ENCODE measurements around the gene NR0B2.

The NR0B2 gene

DNA sequence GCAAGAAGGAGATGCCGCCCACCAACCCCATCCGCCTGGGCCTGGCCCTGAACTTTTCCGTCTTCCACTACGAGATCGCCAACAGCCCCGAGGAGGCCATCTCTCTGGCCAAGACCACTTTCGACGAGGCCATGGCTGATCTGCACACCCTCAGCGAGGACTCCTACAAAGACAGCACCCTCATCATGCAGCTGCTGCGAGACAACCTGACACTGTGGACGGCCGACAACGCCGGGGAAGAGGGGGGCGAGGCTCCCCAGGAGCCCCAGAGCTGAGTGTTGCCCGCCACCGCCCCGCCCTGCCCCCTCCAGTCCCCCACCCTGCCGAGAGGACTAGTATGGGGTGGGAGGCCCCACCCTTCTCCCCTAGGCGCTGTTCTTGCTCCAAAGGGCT is 50.1 kb downstream of the NR0B2 start:
- no peak overlapping the region for H2AFZ ChIP-seq (ENCODE audit: low read length)
- no peaks in the 10 kb centered on the region for H3K36me3 ChIP-seq (ENCODE audit: insufficient read depth, low read length)
- no peaks in the 10 kb centered on the region for H3F3A ChIP-seq (ENCODE audit: low read depth)
- H3K9ac ChIP-seq (ENCODE audit: low read depth, low read length, poor library complexity, severe bottlenecking): peak overlapping the region; percentile 99
- no peaks in the 10 kb centered on the region for H4K20me1 ChIP-seq (ENCODE audit: insufficient read depth, low read length, poor library complexity, severe bottlenecking)
- no peak for TF ChIP-seq EZH2phosphoT487 (IDR thresholded peaks at IDR 0.05; ENCODE audit: borderline replicate concordance)
- no peak for TF ChIP-seq CTCF (conservative IDR thresholded peaks at IDR 0.05; ENCODE audit: low read length)
- H3K79me2 ChIP-seq (ENCODE audit: insufficient read depth, low read length): peaks cover 5% of the 10 kb centered on the region; the same call in 1 of the 2 replicates
- peak overlapping the region; percentile 87 for H3K4me2 ChIP-seq (ENCODE audit: low read depth, low read length, poor library complexity, severe bottlenecking)
- H3K4me1 ChIP-seq (ENCODE audit: insufficient read depth, low read length, poor library complexity, severe bottlenecking): peaks cover 9% of the 10 kb centered on the region
- H3K27me3 ChIP-seq (ENCODE audit: insufficient read depth, low read length, poor library complexity, severe bottlenecking): no peaks in the 10 kb centered on the region
- peak overlapping the region; percentile 89 for H3K4me3 ChIP-seq (ENCODE audit: low read length, poor library complexity, severe bottlenecking)
- H3K9me3 ChIP-seq (ENCODE audit: insufficient read depth, low read depth, low read length): no peaks in the 10 kb centered on the region
- no peaks in the 10 kb centered on the region for H3K9me2 ChIP-seq (replicated peaks; ENCODE audit: low read depth, low read length)

- Histone ChIP-seq H3K4me3 (ENCODE audit: low read length, poor library complexity, severe bottlenecking) (peak within 1 kb of the TSS; percentile 89), H3K36me3 (ENCODE audit: insufficient read depth, low read length) (no peaks in the 10 kb centered on the region), H3K9me2 (replicated peaks; ENCODE audit: low read depth, low read length) (no peaks in the 10 kb centered on the region), H3K9ac (ENCODE audit: low read depth, low read length, poor library complexity, severe bottlenecking) (peak within 1 kb of the TSS; percentile 99), H3K4me2 (ENCODE audit: low read depth, low read length, poor library complexity, severe bottlenecking) (peak within 1 kb of the TSS; percentile 87), H2AFZ (ENCODE audit: low read length) (no peak within 1 kb of the TSS), H4K20me1 (ENCODE audit: insufficient read depth, low read length, poor library complexity, severe bottlenecking) (no peaks in the 10 kb centered on the region), H3F3A (ENCODE audit: low read depth) (no peaks in the 10 kb centered on the region), H3K4me1 (ENCODE audit: insufficient read depth, low read length, poor library complexity, severe bottlenecking) (peaks cover 9% of the 10 kb centered on the region), H3K9me3 (ENCODE audit: insufficient read depth, low read depth, low read length) (no peaks in the 10 kb centered on the region), H3K79me2 (ENCODE audit: insufficient read depth, low read length) (peaks cover 5% of the 10 kb centered on the region; the same call in 1 of the 2 replicates), H3K27me3 (ENCODE audit: insufficient read depth, low read length, poor library complexity, severe bottlenecking) (no peaks in the 10 kb centered on the region)
- TF ChIP-seq EZH2phosphoT487 (IDR thresholded peaks at IDR 0.05; ENCODE audit: borderline replicate concordance) (no peak), CTCF (conservative IDR thresholded peaks at IDR 0.05; ENCODE audit: low read length) (peak; percentile 73)
Observed at GRCh38 chr1:26862781-26863684, 50.7 kb downstream of the NR0B2 start, which contains the start of gene SFN. Gene SFN (plus strand): TSS chr1:26863149. CDS start chr1:26863213, 64 bp downstream.

GRCh38 chr1:26861889-26862378 is 51.8 kb downstream of the NR0B2 start:
- Histone ChIP-seq H3K9ac (ENCODE audit: low read depth, low read length, poor library complexity, severe bottlenecking) (no peak overlapping the region), H3F3A (ENCODE audit: low read depth) (no peaks in the 10 kb centered on the region)

More at GRCh38 chr1:26861889-26862378, 51.8 kb downstream of the NR0B2 start:
- no peak overlapping the region for H2AFZ ChIP-seq (ENCODE audit: low read length)
- no peaks in the 10 kb centered on the region for H3K9me2 ChIP-seq (replicated peaks; ENCODE audit: low read depth, low read length)
- TF ChIP-seq EZH2phosphoT487 (IDR thresholded peaks at IDR 0.05; ENCODE audit: borderline replicate concordance): no peak
- TF ChIP-seq CTCF (conservative IDR thresholded peaks at IDR 0.05; ENCODE audit: low read length): no peak
- H3K36me3 ChIP-seq (ENCODE audit: insufficient read depth, low read length): no peaks in the 10 kb centered on the region
- H3K9me3 ChIP-seq (ENCODE audit: insufficient read depth, low read depth, low read length): no peaks in the 10 kb centered on the region
- no peaks in the 10 kb centered on the region for H3K27me3 ChIP-seq (ENCODE audit: insufficient read depth, low read length, poor library complexity, severe bottlenecking)
- H3K4me3 ChIP-seq (ENCODE audit: low read length, poor library complexity, severe bottlenecking): no peak overlapping the region
- no peaks in the 10 kb centered on the region for H4K20me1 ChIP-seq (ENCODE audit: insufficient read depth, low read length, poor library complexity, severe bottlenecking)
- H3K4me1 ChIP-seq (ENCODE audit: insufficient read depth, low read length, poor library complexity, severe bottlenecking): peaks cover 5% of the 10 kb centered on the region
- H3K4me2 ChIP-seq (ENCODE audit: low read depth, low read length, poor library complexity, severe bottlenecking): no peak overlapping the region
- peaks cover 5% of the 10 kb centered on the region; the same call in 1 of the 2 replicates for H3K79me2 ChIP-seq (ENCODE audit: insufficient read depth, low read length)
